GM18951 (cell line): Measurements from ENCODE around the gene NFATC2.
"Not testable (repeated sequence)": the region's sequence is repeated elsewhere in the genome, so short reads cannot be mapped to it uniquely, and the experiment has no call there.

Experiments
- POLR2A ChIP-seq: IDR thresholded peaks from 4 replicates; pipeline ENCODE4 v1.6.1; 2011; ENCODE audit warnings: mild to moderate bottlenecking; ENCODE audit not compliant: insufficient read length, insufficient read depth; ENCODE audit errors: extremely low read depth
- in situ Hi-C: fragments of 300-500 bp; cut with MboI; formaldehyde crosslinking; loops from one replicate; pipeline ENCODE4 v1.12.0; 2022; ENCODE audit warnings: low sequenced_read_pairs, mixed read lengths, inconsistent platforms; ENCODE audit not compliant: unreplicated experiment

The NFATC2 gene

GRCh38 chr20:51467956-51468626 is 74.4 kb downstream of the NFATC2 start:
- TF ChIP-seq POLR2A, result no peak
- in situ Hi-C loops, result no loop called here

GRCh38 chr20:51463998-51464397 is 78.5 kb downstream of the NFATC2 start:
- no peak for TF ChIP-seq POLR2A
- in situ Hi-C loops, result no loop called here

- TF ChIP-seq POLR2A, result no peak
- in situ Hi-C loops, result no loop called here
Observed at GRCh38 chr20:51463560-51463959, 79.0 kb downstream of the NFATC2 start.

- no peak for TF ChIP-seq POLR2A
- in situ Hi-C loops, result no loop called here
Observed at GRCh38 chr20:51462566-51463276, 79.8 kb downstream of the NFATC2 start.

- in situ Hi-C loops, result not testable (repeated sequence)
Observed at GRCh38 chr20:51461846-51462245, 80.7 kb downstream of the NFATC2 start.

GRCh38 chr20:51461306-51461705 is 81.2 kb downstream of the NFATC2 start:
- in situ Hi-C loops, result no loop called here
- TF ChIP-seq POLR2A, result no peak

GRCh38 chr20:51460569-51461265 is 81.8 kb downstream of the NFATC2 start:
- in situ Hi-C loops, result no loop called here
- no peak for TF ChIP-seq POLR2A

GRCh38 chr20:51460163-51460562 is 82.4 kb downstream of the NFATC2 start:
- TF ChIP-seq POLR2A, result no peak
- in situ Hi-C loops, result no loop called here

GRCh38 chr20:51458751-51459439 is 83.6 kb downstream of the NFATC2 start:
- no peak for TF ChIP-seq POLR2A
- in situ Hi-C loops, result no loop called here

GRCh38 chr20:51457533-51457932 is 85.0 kb downstream of the NFATC2 start:
- in situ Hi-C loops, result no loop called here

GRCh38 chr20:51456511-51457509 is 85.7 kb downstream of the NFATC2 start:
- TF ChIP-seq POLR2A, result no peak
- in situ Hi-C loops, result no loop called here

More at GRCh38 chr20:51457533-51457932, 85.0 kb downstream of the NFATC2 start:
- TF ChIP-seq POLR2A, result no peak

- in situ Hi-C loops, result no loop called here
- TF ChIP-seq POLR2A, result no peak
Observed at GRCh38 chr20:51454250-51454865, 88.2 kb downstream of the NFATC2 start.

GRCh38 chr20:51452734-51453365 is 89.7 kb downstream of the NFATC2 start:
- no peak for TF ChIP-seq POLR2A

More at GRCh38 chr20:51452734-51453365, 89.7 kb downstream of the NFATC2 start:
- in situ Hi-C loops, result no loop called here
